Thyroid gland (tissue), 4 donors: ENCODE data around the gene PPP2R2C. TPM values are rescaled to one million over a fixed set of nuclear protein-coding genes. Genes with fewer than 3 reads are reported as not detected.

ENCODE experiments used
- DNase-seq, 2 donors: peaks; one replicate each; pipeline ENCODE4 v3.0.0-alpha.2; 2019
- H3K27ac ChIP-seq, 3 donors: fragments of 200-600 bp; sonication (generic); 1 replicate in 2 of 3; 2 replicates in 1 of 3; pipeline ENCODE4 v1.5.1; 2016 to 2019; ENCODE audit warnings: mild to moderate bottlenecking in 1 of 3, moderate library complexity in 1 of 3
- H3K27me3 ChIP-seq: fragments of 200-600 bp; sonication (generic); one replicate; pipeline ENCODE4 v1.5.1; 2019
- H3K36me3 ChIP-seq, 2 donors: fragments of 200-600 bp; sonication (generic); one replicate each; pipeline ENCODE4 v1.5.1; 2016 to 2019
- H3K4me1 ChIP-seq, 2 donors: fragments of 200-600 bp; sonication (generic); one replicate each; pipeline ENCODE4 v1.5.1; 2017 to 2019
- H3K4me3 ChIP-seq, 3 donors: fragments of 200-600 bp; sonication (generic); replicated peaks in 1 of 3; 1 replicate in 2 of 3; 2 replicates in 1 of 3; pipeline ENCODE4 v1.5.1; 2016; ENCODE audit warnings: mild to moderate bottlenecking in 1 of 3
- H3K9me3 ChIP-seq: fragments of 200-600 bp; sonication (generic); one replicate; pipeline ENCODE4 v1.5.1; 2017
- CTCF ChIP-seq, 6 experiments: fragments of 200-600 bp in 3 of 6; fragments of 450-650 bp in 3 of 6; sonication (generic) in 3 of 6; IDR thresholded peaks; one replicate each; pipeline ENCODE4 v1.5.1; 2016 to 2019; ENCODE audit warnings: antibody characterized with exemption in 6 of 6, mild to moderate bottlenecking in 2 of 6, inconsistent platforms in 1 of 6, moderate library complexity in 1 of 6
- POLR2A ChIP-seq, 2 donors: fragments of 450-650 bp; IDR thresholded peaks; one replicate each; pipeline ENCODE4 v1.6.1; 2017; ENCODE audit warnings: antibody characterized with exemption in 2 of 2, mild to moderate bottlenecking in 2 of 2, moderate library complexity in 1 of 2
- WGBS, 2 donors: methylation state at CpG; one replicate each; pipeline ENCODE4 v1.1.5; 2017; 5-methylcytosine and 5-hydroxymethylcytosine counted together
- intact Hi-C: fragments of 100-400 bp; cut with DNase I; formaldehyde crosslinking; loops from one replicate; pipeline ENCODE4 v1.15.1; 2023
- total RNA-seq, 4 donors: library from RNA; depleted of rRNA; stranded (reverse); fragments of >200 nt; gene quantifications; one replicate each; pipeline ENCODE4 v1.2.3, GENCODE V29; 2016

PPP2R2C gene
- total RNA-seq, 4 donors from 2014 or later = 0.15 to 1.5 (median 0.33) TPM; not detected in 1

- WGBS, 2 donors = 78 to 83% methylated on average over 5 of the region's 5 CpGs
- intact Hi-C loops = no loop called here
- no peaks in the 10 kb centered on the region for H3K36me3 ChIP-seq
- no peak for TF ChIP-seq CTCF (IDR thresholded peaks at IDR 0.05)
- TF ChIP-seq POLR2A (IDR thresholded peaks at IDR 0.05) = no peak
- no peak overlapping the region for H3K4me3 ChIP-seq
- H3K27ac ChIP-seq = no peak overlapping the region
- H3K9me3 ChIP-seq = no peaks in the 10 kb centered on the region
- DNase-seq = no peak
- no peaks in the 10 kb centered on the region for H3K27me3 ChIP-seq
- no peaks in the 10 kb centered on the region for H3K4me1 ChIP-seq
Measured at GRCh38 chr4:6504900-6505496, 32.6 kb upstream of the PPP2R2C start.

- DNase-seq = no peak
- 66 to 71% methylated on average over 6 of the region's 6 CpGs for WGBS, 2 donors
- Histone ChIP-seq H3K27ac (no peak overlapping the region), H3K4me1 (no peaks in the 10 kb centered on the region), H3K36me3 (no peaks in the 10 kb centered on the region), H3K27me3 (no peaks in the 10 kb centered on the region), H3K9me3 (no peaks in the 10 kb centered on the region), H3K4me3 (no peak overlapping the region)
- intact Hi-C loops = no loop called here
- TF ChIP-seq CTCF (IDR thresholded peaks at IDR 0.05) = no peak
- no peak for TF ChIP-seq POLR2A (IDR thresholded peaks at IDR 0.05)
Measured at GRCh38 chr4:6502747-6503465, 30.5 kb upstream of the PPP2R2C start.

- DNase-seq = no peak
- WGBS, 2 donors = 63 to 70% methylated on average over 6 of the region's 6 CpGs
- H3K27ac ChIP-seq = no peak overlapping the region
- H3K9me3 ChIP-seq = no peaks in the 10 kb centered on the region
- no peaks in the 10 kb centered on the region for H3K36me3 ChIP-seq
- TF ChIP-seq CTCF (IDR thresholded peaks at IDR 0.05) = no peak
- TF ChIP-seq POLR2A (IDR thresholded peaks at IDR 0.05) = no peak
- H3K4me1 ChIP-seq = no peaks in the 10 kb centered on the region
- intact Hi-C loops = no loop called here
- no peaks in the 10 kb centered on the region for H3K27me3 ChIP-seq
- no peak overlapping the region for H3K4me3 ChIP-seq
Measured at GRCh38 chr4:6502147-6502546, 29.7 kb upstream of the PPP2R2C start.

GRCh38 chr4:6501171-6501570, 28.8 kb upstream of the PPP2R2C start:
- H3K9me3 ChIP-seq = no peaks in the 10 kb centered on the region
- no peak overlapping the region for H3K27ac ChIP-seq
- H3K27me3 ChIP-seq = no peaks in the 10 kb centered on the region
- intact Hi-C loops = no loop called here
- no peak overlapping the region for H3K4me3 ChIP-seq
- WGBS, 2 donors = 84% methylated on average over 4 of the region's 4 CpGs
- H3K36me3 ChIP-seq = no peaks in the 10 kb centered on the region
- no peak for TF ChIP-seq POLR2A (IDR thresholded peaks at IDR 0.05)
- no peak for TF ChIP-seq CTCF (IDR thresholded peaks at IDR 0.05)
- no peaks in the 10 kb centered on the region for H3K4me1 ChIP-seq
- DNase-seq = no peak

DNA sequence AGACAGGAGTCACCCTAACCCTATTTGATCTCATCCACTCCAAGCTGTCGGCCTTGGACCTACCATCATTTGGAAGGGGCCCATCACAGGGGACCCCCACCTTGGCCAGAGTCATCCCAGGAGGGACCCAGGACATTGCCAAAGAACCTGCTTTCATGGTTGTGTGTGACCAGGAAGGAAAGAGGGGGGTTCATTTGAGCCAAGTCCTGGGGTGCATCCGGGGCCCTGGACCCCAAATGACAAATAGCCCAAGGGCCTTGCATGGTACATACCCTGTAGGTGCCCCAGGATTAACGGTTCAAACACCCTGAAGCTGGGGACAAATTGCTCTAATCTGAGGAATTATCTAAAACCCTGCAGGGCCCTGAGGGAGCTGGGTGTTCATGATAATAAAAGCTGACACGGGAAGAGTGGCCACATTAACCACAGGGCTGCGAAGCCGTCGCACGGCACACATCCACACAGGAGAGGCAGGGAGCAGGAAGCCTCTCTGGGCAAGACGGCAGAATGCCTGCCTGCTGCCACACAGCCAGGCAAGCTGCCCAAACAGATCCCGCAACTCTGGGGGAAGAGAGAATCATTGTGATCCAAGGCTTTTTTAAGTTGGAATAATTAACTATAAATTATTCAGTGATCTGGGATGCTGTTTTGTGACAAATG, 28.2 kb upstream of the PPP2R2C start:
- intact Hi-C loops = no loop called here
- TF ChIP-seq CTCF (IDR thresholded peaks at IDR 0.05) = no peak
- no peak for TF ChIP-seq POLR2A (IDR thresholded peaks at IDR 0.05)
- H3K9me3 ChIP-seq = no peaks in the 10 kb centered on the region
- H3K4me1 ChIP-seq = no peaks in the 10 kb centered on the region
- no peak overlapping the region for H3K4me3 ChIP-seq
- no peak for DNase-seq
- no peak overlapping the region for H3K27ac ChIP-seq
- 66 to 86% methylated on average over 9 to 10 of the region's 10 CpGs for WGBS, 2 donors
- no peaks in the 10 kb centered on the region for H3K36me3 ChIP-seq
- H3K27me3 ChIP-seq = no peaks in the 10 kb centered on the region
